NB4 (cell line): ENCODE data around the gene DUSP16.

Experiments used
- DNase-seq: peaks from one replicate; pipeline ENCODE4 v3.0.0; 2010; ENCODE audit warnings: low read depth
- H3K4me3 ChIP-seq: one replicate; pipeline ENCODE4 v1.5.1; 2011; ENCODE audit warnings: mild to moderate bottlenecking, low read depth, low read length, moderate library complexity
- MYC ChIP-seq: IDR thresholded peaks from 2 replicates; pipeline ENCODE4 v1.6.1; 2011; ENCODE audit warnings: low read depth, low read length
- POLR2A ChIP-seq: IDR thresholded peaks from 2 replicates; pipeline ENCODE4 v1.6.1; 2011; ENCODE audit warnings: mild to moderate bottlenecking; ENCODE audit not compliant: insufficient read length; ENCODE audit errors: extremely low read depth
- TF ChIP-seq, protein P1 (sequence below): IDR thresholded peaks from one replicate; pipeline ENCODE4 v1.5.1; 2012; ENCODE audit warnings: low read depth, low read length
- TF ChIP-seq, protein P2 (sequence below): IDR thresholded peaks from 2 replicates; pipeline ENCODE4 v1.6.1; 2011; ENCODE audit warnings: low read depth, low read length

DUSP16 gene

GRCh38 chr12:12557733-12558132 lies 4.9 kb downstream of the DUSP16 start:
- no peak for DNase-seq
- TF ChIP-seq POLR2A: no peak
- TF ChIP-seq, protein P1, sequence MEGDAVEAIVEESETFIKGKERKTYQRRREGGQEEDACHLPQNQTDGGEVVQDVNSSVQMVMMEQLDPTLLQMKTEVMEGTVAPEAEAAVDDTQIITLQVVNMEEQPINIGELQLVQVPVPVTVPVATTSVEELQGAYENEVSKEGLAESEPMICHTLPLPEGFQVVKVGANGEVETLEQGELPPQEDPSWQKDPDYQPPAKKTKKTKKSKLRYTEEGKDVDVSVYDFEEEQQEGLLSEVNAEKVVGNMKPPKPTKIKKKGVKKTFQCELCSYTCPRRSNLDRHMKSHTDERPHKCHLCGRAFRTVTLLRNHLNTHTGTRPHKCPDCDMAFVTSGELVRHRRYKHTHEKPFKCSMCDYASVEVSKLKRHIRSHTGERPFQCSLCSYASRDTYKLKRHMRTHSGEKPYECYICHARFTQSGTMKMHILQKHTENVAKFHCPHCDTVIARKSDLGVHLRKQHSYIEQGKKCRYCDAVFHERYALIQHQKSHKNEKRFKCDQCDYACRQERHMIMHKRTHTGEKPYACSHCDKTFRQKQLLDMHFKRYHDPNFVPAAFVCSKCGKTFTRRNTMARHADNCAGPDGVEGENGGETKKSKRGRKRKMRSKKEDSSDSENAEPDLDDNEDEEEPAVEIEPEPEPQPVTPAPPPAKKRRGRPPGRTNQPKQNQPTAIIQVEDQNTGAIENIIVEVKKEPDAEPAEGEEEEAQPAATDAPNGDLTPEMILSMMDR: no peak
- TF ChIP-seq, protein P2, sequence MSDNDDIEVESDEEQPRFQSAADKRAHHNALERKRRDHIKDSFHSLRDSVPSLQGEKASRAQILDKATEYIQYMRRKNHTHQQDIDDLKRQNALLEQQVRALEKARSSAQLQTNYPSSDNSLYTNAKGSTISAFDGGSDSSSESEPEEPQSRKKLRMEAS: no peak
- TF ChIP-seq MYC: no peak

DNA sequence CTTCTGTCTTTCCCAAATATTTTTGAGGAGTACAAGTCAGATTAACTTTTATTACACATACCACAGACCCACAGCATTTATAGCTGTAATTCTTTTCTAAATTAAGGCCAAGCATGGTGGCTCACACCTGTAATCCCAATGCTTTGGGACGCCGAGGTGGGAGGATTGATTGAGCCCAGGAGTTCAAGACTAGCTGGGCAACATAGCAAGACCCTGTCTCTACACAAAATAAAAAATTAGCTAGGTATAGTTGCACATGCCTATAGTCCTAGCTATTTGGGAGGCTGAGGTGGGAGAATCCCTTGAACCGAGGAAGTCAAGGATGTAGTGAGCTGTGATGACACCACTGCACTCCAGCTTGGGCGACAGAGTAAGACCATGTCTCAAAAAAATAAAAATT lies 7.0 kb downstream of the DUSP16 start:
- no peak for DNase-seq
- TF ChIP-seq MYC (no peak), POLR2A (no peak)
- TF ChIP-seq, protein P2: no peak
- TF ChIP-seq, protein P1: no peak
- H3K4me3 ChIP-seq: no peak overlapping the region

More at GRCh38 chr12:12557733-12558132, 4.9 kb downstream of the DUSP16 start:
- no peak overlapping the region for H3K4me3 ChIP-seq

DNA sequence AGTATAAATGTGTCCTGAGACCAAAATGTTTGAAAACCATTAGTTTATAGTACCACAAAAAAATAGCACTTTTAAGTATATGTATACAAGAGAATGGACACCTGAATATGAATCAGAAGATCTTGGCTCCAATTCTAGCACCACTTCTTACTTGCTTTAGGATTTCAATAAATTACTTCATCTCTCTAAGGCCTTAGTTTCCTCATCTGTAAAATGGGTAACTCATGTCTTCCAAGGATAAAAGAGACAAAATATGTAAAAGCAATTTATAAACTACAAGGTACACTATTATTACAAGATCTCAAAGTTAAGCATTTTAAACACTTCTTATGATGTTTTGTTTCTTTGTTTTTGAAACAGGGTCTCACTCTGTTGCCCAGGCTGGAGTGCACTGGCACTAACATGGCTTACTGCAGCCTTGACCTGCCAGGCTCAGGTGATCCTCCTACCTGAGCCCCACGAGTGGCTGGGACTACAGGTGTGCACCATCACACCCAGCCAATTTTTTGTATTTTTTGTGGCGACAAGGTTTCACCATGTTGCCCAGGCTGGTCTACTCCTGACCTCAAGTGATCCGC lies 9.4 kb downstream of the DUSP16 start:
- no peak for DNase-seq
- TF ChIP-seq, protein P2: no peak
- TF ChIP-seq, protein P1: no peak
- TF ChIP-seq MYC (no peak), POLR2A (no peak)
- H3K4me3 ChIP-seq: no peak overlapping the region

DNA sequence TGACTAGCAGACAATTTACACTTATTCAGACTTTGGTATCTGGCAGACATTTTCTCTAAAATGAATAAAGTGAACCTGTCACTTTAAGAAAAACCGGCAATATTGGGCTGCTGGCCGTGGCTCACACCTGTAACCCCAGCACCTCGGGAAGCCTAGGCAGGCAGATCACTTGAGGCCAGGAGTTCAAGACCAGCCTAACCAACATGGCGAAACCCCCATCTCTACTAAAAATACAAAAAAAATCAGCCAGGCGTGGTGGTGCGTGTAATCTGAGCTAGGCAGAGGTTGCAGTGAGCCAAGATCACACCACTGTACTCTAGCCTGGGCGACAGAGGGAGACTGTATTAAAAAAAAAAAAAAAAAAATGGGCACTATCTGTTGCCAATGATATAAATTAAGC lies 11.5 kb downstream of the DUSP16 start:
- TF ChIP-seq, protein P1: no peak
- TF ChIP-seq MYC (no peak), POLR2A (no peak)
- TF ChIP-seq, protein P2: no peak
- DNase-seq: no peak
- H3K4me3 ChIP-seq: no peak overlapping the region

DNA sequence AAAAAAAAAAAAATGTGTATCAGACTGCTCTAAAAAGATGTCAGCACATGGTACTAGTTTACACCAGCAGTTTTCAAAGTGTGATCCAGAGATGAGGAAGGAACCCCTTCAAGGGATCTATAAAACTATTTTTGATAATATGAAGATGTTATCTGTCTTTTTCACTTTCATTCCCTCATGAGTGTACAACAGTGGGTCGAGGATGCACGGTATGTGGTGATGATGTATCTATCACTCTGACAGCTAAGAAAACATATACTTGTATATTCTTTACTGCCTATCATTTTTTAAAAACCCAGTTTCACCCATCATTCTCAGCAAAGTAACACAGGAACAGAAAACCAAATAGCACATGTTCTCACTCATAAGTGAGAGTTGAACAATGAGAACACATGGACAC lies 12.4 kb downstream of the DUSP16 start:
- H3K4me3 ChIP-seq: no peak overlapping the region
- no peak for DNase-seq
- TF ChIP-seq, protein P1: no peak
- TF ChIP-seq MYC (no peak), POLR2A (no peak)
- TF ChIP-seq, protein P2: no peak
